ENCODE measurements around the gene TREX2. TPM values are rescaled to one million over a fixed set of nuclear protein-coding genes. Genes with fewer than 3 reads are reported as not detected.

TREX2 gene
- polyA plus RNA-seq, 1 donor (not counting 4 experiments of a cell fraction or from before 2014, with no cell fraction given), result 0.31 TPM

GRCh38 chrX:153455571-153455970 is 9.7 kb upstream of the TREX2 start:
- Histone ChIP-seq H3K9me3 (ENCODE audit: control insufficient read depth, low read depth, low read length) (no peaks in the 10 kb centered on the region), H3K4me1 (ENCODE audit: control insufficient read depth, extremely low read depth, insufficient read depth, low read length) (peaks cover 2% of the 10 kb centered on the region), H3K9me1 (ENCODE audit: control insufficient read depth, extremely low read depth, insufficient read depth, low read length) (no peaks in the 10 kb centered on the region), H3K9ac (ENCODE audit: control insufficient read depth, extremely low read depth, insufficient read depth, low read length) (no peak overlapping the region), H2AFZ (ENCODE audit: control insufficient read depth, low read length) (no peak overlapping the region), H3K27ac (ENCODE audit: control insufficient read depth, insufficient read depth, low read length) (no peak overlapping the region), H3K4me3 (ENCODE audit: control insufficient read depth in 2 of 3, extremely low read depth in 1 of 3, insufficient read depth in 2 of 3, low read depth in 1 of 3, low read length in 3 of 3) (no peak overlapping the region), H3K79me2 (ENCODE audit: control insufficient read depth, insufficient read depth, low read length) (no peaks in the 10 kb centered on the region), H3K4me2 (ENCODE audit: control insufficient read depth, extremely low read depth, insufficient read depth, low read depth, low read length) (no peak overlapping the region), H3K27me3 (ENCODE audit: control insufficient read depth, extremely low read depth, insufficient read depth, low read length) (no peaks in the 10 kb centered on the region), H4K20me1 (ENCODE audit: control insufficient read depth, extremely low read depth, insufficient read depth, low read length) (no peaks in the 10 kb centered on the region), H3K36me3 (ENCODE audit: control insufficient read depth in 2 of 2, extremely low read depth in 1 of 2, insufficient read depth in 2 of 2, low read length in 2 of 2) (peaks cover 0 to 3% of the 10 kb centered on the region in 2 experiments)
- no peak for FAIRE-seq
- dilution Hi-C loops (cut with MboI; ENCODE audit: extremely low pct_ligation_motif_present, low sequenced_read_pairs), result no loop called here
- no peak for DNase-seq (ENCODE audit: low read depth, low spot score)
- TF ChIP-seq EZH2 (IDR thresholded peaks at IDR 0.05; ENCODE audit: low read length) (no peak), CTCF (optimal IDR thresholded peaks at IDR 0.05 in 1 of 3, IDR thresholded peaks at IDR 0.05 in 1 of 3, conservative IDR thresholded peaks at IDR 0.05 in 1 of 3; ENCODE audit: extremely low read depth in 1 of 3, insufficient read depth in 2 of 3, low read length in 3 of 3) (no peak)

- no peak for TF ChIP-seq EZH2 (IDR thresholded peaks at IDR 0.05; ENCODE audit: low read length)
- no peak for TF ChIP-seq CTCF (optimal IDR thresholded peaks at IDR 0.05 in 1 of 3, IDR thresholded peaks at IDR 0.05 in 1 of 3, conservative IDR thresholded peaks at IDR 0.05 in 1 of 3; ENCODE audit: extremely low read depth in 1 of 3, insufficient read depth in 2 of 3, low read length in 3 of 3)
- Histone ChIP-seq H3K4me1 (ENCODE audit: control insufficient read depth, extremely low read depth, insufficient read depth, low read length) (peaks cover under 1% of the 10 kb centered on the region), H3K36me3 (ENCODE audit: control insufficient read depth in 2 of 2, extremely low read depth in 1 of 2, insufficient read depth in 2 of 2, low read length in 2 of 2) (peaks cover 0 to 3% of the 10 kb centered on the region in 2 experiments), H3K4me2 (ENCODE audit: control insufficient read depth, extremely low read depth, insufficient read depth, low read depth, low read length) (no peak overlapping the region), H3K9me3 (ENCODE audit: control insufficient read depth, low read depth, low read length) (no peaks in the 10 kb centered on the region), H3K79me2 (ENCODE audit: control insufficient read depth, insufficient read depth, low read length) (no peaks in the 10 kb centered on the region), H3K27ac (ENCODE audit: control insufficient read depth, insufficient read depth, low read length) (no peak overlapping the region), H2AFZ (ENCODE audit: control insufficient read depth, low read length) (no peak overlapping the region), H3K4me3 (ENCODE audit: control insufficient read depth in 2 of 3, extremely low read depth in 1 of 3, insufficient read depth in 2 of 3, low read depth in 1 of 3, low read length in 3 of 3) (no peak overlapping the region), H3K9me1 (ENCODE audit: control insufficient read depth, extremely low read depth, insufficient read depth, low read length) (no peaks in the 10 kb centered on the region), H4K20me1 (ENCODE audit: control insufficient read depth, extremely low read depth, insufficient read depth, low read length) (no peaks in the 10 kb centered on the region), H3K9ac (ENCODE audit: control insufficient read depth, extremely low read depth, insufficient read depth, low read length) (no peak overlapping the region), H3K27me3 (ENCODE audit: control insufficient read depth, extremely low read depth, insufficient read depth, low read length) (no peaks in the 10 kb centered on the region)
- DNase-seq (ENCODE audit: low read depth, low spot score) (no peak), FAIRE-seq (no peak)
- dilution Hi-C loops (cut with MboI; ENCODE audit: extremely low pct_ligation_motif_present, low sequenced_read_pairs), result no loop called here
Measured at GRCh38 chrX:153454901-153455550, 9.2 kb upstream of the TREX2 start.
